GM21381 (cell line): ENCODE data around the gene PCP4.
"Not testable (repeated sequence)": the region's sequence is repeated elsewhere in the genome, so short reads cannot be mapped to it uniquely, and the experiment has no call there.

Experiments
- ATAC-seq: cut with Tn5 transposase; IDR thresholded peaks from one replicate; pipeline ENCODE4 v1.9.1; 2021; ENCODE audit warnings: mild to moderate bottlenecking, moderate library complexity; ENCODE audit not compliant: unreplicated experiment

Gene PCP4

GRCh38 chr21:39863111-39863510 lies 4.1 kb upstream of the PCP4 start:
- ATAC-seq: no peak

GRCh38 chr21:39866093-39866492 lies 1.1 kb upstream of the PCP4 start:
- ATAC-seq: no peak

GRCh38 chr21:39869141-39869818 lies 2.0 kb downstream of the PCP4 start:
- ATAC-seq: no peak

- no peak for ATAC-seq
Measured at GRCh38 chr21:39873687-39874086, 6.4 kb downstream of the PCP4 start.

- ATAC-seq: no peak
Measured at GRCh38 chr21:39874206-39874605, 7.0 kb downstream of the PCP4 start.

DNA sequence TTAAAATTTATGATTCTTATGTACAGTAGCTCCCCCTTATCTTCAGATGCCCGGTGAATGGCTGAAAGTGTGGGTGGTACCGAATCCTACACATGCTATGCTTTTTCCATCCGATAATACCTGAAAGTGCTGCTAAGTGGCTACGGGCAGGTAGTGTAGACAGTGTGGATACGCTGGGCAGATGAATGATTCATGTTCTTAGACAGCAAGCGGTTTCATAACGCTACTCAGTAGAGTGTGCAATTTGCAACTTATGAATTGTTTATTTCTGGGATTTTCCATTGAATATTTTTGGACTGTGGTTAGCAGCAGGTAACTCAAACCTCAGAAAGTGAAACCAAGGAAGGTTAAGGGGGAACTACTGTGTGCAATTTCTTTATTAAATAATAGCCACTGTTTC lies 7.5 kb downstream of the PCP4 start:
- ATAC-seq: no peak

DNA sequence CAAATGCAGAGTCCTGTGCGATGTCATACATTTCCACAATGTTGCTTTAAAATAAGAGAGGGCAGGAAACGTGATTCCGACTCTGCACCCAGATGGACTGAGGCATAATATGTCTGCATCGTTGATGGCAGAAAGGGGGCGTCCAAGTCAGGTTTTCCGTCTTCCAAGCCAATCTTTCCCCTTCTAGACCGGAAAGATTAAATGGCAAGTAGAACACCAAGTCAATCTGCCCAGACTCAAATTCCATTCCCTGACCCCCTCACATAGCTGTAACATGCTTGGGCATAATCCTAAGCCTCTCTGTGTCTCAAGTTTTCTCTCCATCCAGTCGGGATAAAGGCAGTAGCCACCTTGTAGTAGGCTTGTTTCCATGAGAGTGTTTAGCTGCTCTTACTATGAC lies 14.4 kb downstream of the PCP4 start:
- no peak for ATAC-seq

- ATAC-seq: no peak
Measured at GRCh38 chr21:39882151-39882838, 15.1 kb downstream of the PCP4 start.

GRCh38 chr21:39882839-39883195 lies 15.6 kb downstream of the PCP4 start:
- ATAC-seq: no peak

- ATAC-seq: no peak
Measured at GRCh38 chr21:39885119-39885848, 18.0 kb downstream of the PCP4 start.

GRCh38 chr21:39888848-39889247 lies 21.6 kb downstream of the PCP4 start:
- ATAC-seq: no peak

- ATAC-seq: no peak
Measured at GRCh38 chr21:39891111-39891510, 23.9 kb downstream of the PCP4 start.

DNA sequence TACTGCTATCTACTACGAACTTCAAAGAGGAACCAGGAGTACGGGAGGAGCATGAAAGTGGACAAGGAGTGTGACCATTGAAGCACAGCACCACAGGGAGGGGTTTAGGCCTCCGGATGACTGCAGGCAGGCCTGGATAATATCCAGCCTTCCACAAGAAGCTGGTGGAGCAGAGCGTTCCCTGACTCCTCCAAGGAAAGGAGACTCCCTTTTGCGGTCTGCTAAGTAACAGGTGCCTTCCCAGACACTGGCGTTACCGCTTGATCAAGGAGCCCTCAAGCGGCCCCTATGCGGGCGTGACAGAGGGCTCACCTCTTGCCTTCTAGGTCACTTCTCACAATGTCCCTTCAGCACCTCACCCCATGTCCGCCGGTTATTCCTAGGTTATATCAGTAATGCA lies 24.6 kb downstream of the PCP4 start:
- not testable (repeated sequence) for ATAC-seq

- no peak for ATAC-seq
Measured at GRCh38 chr21:39900491-39900890, 33.3 kb downstream of the PCP4 start.

DNA sequence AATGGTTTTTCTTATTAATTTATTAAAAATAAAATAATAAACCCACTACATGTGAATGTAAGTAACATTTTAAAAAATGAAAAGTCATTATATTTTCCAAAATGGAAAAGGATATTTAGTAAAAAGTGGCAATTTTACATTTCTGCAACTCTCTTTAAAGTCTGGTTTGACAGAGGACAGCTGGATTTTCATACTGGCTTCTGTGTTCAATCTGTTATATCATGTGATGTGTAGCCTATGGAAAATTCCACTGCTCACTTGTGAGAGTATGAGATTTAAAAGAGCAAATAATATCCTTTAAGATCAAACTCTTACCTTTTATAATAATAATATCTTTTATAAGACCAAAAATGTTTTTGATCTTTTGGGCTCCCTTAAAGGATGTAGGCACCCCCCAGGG lies 33.7 kb downstream of the PCP4 start:
- no peak for ATAC-seq

DNA sequence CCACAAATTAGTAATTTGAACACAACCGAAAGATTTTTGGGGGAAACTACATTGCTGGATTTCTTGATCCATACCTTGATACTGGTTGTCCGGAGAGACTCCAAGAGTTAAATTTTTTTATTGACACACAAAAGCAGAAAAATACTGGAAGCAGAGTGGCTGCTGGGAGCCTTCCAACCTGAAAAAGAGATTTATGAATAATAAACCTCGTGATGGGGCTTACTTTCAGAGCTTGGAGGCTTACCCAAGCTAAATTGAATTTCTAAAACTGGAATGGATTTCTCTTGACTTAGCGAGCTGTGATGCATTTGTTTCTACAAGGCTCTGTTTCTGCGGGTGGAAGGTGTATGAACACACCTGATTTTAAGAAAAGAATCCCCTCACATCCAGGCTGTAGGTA lies 35.7 kb downstream of the PCP4 start:
- no peak for ATAC-seq

GRCh38 chr21:39904457-39904856 lies 37.2 kb downstream of the PCP4 start:
- ATAC-seq: no peak

DNA sequence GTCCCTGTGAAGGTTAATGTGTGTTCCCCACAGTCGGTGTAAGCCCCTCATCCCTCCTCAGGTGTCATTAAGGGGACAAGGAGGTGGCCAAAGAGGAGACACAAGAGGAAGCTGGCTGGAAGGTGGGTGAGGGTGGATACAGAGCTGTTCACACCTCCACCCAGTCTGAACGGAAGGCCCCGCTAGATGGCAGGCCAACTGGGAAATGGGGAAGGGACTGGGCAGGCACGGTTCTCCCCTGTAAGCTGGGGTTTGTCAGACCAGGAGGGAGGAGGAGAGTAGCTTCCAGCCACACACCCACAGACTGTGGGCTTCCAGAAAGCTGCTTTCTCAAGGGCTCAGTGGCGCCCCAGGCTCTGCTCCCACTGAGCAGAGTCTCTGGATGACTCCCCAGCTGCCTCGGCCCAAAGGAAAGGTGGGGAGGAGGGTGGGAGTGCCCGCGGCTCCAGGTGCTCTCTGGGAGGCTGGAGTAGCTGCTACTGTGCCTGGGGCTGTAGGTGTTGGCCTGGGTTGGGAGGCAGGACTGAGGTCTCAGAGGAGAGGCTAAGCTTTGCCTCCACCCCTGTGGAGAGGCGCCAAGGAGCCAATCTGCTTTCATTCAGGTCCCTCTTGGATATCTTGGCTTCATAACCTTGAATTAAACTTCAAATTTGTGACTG lies 41.2 kb downstream of the PCP4 start:
- no peak for ATAC-seq

GRCh38 chr21:39911286-39912199 lies 44.3 kb downstream of the PCP4 start:
- no peak for ATAC-seq

GRCh38 chr21:39913706-39914305 lies 46.6 kb downstream of the PCP4 start:
- ATAC-seq: no peak
